ENCODE measurements around the gene LMAN1L. TPM values are rescaled to one million over a fixed set of nuclear protein-coding genes. Genes with fewer than 3 reads are reported as not detected.

LMAN1L gene
- total RNA-seq, 4 donors from 2014 or later: 3.5 TPM; not detected in 3

DNA sequence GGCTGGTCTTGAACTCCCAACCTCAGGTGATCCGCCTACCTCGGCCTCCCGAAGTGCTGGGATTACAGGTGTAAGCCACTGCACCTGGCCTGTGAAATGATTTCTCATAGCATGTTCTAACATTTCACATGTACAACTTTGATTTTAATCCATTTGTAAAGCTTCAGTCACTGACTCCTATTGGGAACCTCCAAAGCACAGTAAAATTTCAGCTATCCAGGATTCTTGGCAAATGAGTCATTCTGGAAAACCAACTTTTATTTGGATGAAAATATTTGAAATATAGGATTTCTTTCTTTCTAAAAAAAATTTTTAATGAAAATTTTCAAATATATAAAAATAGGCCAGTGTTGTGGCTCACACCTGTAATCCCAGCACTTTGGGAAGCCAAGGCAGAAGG, 2.7 kb upstream of the LMAN1L start:
- 74 to 81% methylated on average over 3 of the region's 3 CpGs for WGBS, 2 donors
- no peaks in the 10 kb centered on the region for H3K9me3 ChIP-seq
- H3K4me1 ChIP-seq: peaks cover 0 to 17% of the 10 kb centered on the region in 2 donors
- no peaks in the 10 kb centered on the region for H3K36me3 ChIP-seq
- H3K27me3 ChIP-seq: no peaks in the 10 kb centered on the region
- no peak for TF ChIP-seq POLR2A (IDR thresholded peaks at IDR 0.05)
- TF ChIP-seq, protein P1, sequence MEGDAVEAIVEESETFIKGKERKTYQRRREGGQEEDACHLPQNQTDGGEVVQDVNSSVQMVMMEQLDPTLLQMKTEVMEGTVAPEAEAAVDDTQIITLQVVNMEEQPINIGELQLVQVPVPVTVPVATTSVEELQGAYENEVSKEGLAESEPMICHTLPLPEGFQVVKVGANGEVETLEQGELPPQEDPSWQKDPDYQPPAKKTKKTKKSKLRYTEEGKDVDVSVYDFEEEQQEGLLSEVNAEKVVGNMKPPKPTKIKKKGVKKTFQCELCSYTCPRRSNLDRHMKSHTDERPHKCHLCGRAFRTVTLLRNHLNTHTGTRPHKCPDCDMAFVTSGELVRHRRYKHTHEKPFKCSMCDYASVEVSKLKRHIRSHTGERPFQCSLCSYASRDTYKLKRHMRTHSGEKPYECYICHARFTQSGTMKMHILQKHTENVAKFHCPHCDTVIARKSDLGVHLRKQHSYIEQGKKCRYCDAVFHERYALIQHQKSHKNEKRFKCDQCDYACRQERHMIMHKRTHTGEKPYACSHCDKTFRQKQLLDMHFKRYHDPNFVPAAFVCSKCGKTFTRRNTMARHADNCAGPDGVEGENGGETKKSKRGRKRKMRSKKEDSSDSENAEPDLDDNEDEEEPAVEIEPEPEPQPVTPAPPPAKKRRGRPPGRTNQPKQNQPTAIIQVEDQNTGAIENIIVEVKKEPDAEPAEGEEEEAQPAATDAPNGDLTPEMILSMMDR (IDR thresholded peaks at IDR 0.05): no peak
- DNase-seq: no peak
- intact Hi-C loops (cut with DNase I): no loop called here
- H3K4me3 ChIP-seq (replicated peaks in 1 of 3): no peak overlapping the region
- no peak overlapping the region for H3K27ac ChIP-seq

DNA sequence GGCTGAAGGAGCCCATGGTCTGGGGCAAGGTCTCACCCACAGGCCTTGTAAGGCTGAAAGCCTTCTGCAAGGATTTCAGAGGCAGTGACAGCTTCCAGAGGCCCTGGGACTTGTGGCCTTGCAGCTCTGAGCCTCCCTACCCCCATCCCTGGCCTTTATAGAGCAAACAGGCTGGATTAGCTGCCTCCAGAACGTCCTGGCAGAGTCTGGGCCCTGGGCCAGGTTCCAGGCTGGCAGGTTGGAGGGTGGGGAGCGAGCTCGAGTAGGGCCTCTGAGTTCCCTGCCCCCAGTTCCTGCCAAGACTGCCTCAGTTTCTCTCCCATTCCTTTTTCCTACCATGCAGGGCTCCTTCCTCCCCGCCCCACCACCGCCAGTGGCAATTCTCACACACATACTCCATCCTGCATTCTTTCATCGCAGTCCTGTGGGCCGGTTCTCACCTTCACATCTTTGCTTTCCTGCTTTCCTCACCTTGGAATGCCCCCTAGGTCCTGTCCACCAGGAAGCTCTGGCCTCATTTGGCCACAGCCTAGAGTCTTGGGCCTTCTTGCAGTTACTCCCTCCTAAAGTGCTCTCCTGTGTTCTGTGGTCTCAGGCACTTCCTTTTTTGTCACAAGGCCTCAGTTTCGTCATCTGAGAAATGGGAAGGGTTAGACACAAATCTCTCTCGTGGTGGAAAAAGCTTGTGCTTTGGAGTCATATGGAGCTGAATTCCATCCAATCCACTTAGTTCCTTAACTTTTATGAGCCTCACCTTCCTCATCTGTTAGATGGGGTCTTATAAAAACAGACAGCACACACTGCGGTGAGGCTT, 2.7 kb downstream of the LMAN1L start:
- peak overlapping the region in 1 of 3 donors; percentile 40 for H3K27ac ChIP-seq
- H3K9me3 ChIP-seq: no peaks in the 10 kb centered on the region
- WGBS, 2 donors: 63 to 74% methylated on average over 9 to 10 of the region's 10 CpGs
- H3K36me3 ChIP-seq: no peaks in the 10 kb centered on the region
- peak; percentile 66 to 73 for DNase-seq
- intact Hi-C loops (cut with DNase I): no loop called here
- no peaks in the 10 kb centered on the region for H3K4me1 ChIP-seq
- no peak overlapping the region for H3K4me3 ChIP-seq (replicated peaks in 1 of 3)
- no peaks in the 10 kb centered on the region for H3K27me3 ChIP-seq
- no peak for TF ChIP-seq POLR2A (IDR thresholded peaks at IDR 0.05)
- TF ChIP-seq, protein P1 (IDR thresholded peaks at IDR 0.05): no peak

- WGBS, 2 donors: 93 to 94% methylated on average over 13 to 14 of the region's 15 CpGs
- no peaks in the 10 kb centered on the region for H3K36me3 ChIP-seq
- no peaks in the 10 kb centered on the region for H3K27me3 ChIP-seq
- H3K27ac ChIP-seq: no peak overlapping the region
- H3K9me3 ChIP-seq: no peaks in the 10 kb centered on the region
- DNase-seq: no peak
- no peak overlapping the region for H3K4me3 ChIP-seq (replicated peaks in 1 of 3)
- H3K4me1 ChIP-seq: no peaks in the 10 kb centered on the region
- TF ChIP-seq POLR2A (IDR thresholded peaks at IDR 0.05): no peak
- TF ChIP-seq, protein P1 (IDR thresholded peaks at IDR 0.05): no peak
- intact Hi-C loops (cut with DNase I): no loop called here
These were observed 3.3 kb downstream of the LMAN1L start for GRCh38 chr15:74815961-74816360.

DNA sequence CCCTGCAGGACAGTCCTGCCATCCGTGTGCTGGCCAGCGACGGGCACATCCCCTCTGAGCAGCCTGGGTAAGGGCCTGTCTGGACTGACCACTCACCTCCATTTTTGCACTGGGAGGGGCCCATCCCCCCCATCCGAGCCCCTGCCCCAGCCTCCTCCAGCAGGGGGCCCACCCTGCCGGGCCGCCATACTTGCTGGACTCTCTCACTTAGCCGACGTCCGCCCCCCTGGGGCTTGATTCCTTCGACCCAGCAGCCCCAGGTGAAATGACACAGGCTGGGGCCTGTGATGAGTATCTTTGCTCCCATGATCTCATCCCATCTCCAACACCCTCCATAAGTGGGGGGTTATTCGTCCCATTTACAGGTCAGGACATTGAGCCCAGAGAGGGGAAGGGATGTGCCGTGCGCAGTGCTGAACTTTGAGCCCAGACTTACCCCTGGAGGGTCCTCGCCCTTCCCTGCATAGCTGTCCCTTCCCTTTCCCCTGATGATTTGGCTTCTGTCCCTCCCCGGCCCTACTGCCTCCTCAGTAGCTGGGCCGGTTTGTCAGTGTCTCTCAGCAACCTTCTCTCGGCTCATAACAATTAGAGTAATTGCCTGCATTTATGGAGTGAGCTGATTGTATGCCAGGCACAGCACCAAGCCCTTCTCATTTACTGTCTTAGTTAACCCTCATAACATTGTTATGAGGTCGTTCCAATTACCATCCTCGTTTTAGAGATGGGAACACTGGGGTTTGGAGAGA, 4.2 kb downstream of the LMAN1L start:
- intact Hi-C loops (cut with DNase I): no loop called here
- TF ChIP-seq, protein P1 (IDR thresholded peaks at IDR 0.05): no peak
- no peak for TF ChIP-seq POLR2A (IDR thresholded peaks at IDR 0.05)
- Histone ChIP-seq H3K9me3 (no peaks in the 10 kb centered on the region), H3K27me3 (no peaks in the 10 kb centered on the region), H3K4me1 (no peaks in the 10 kb centered on the region), H3K36me3 (no peaks in the 10 kb centered on the region), H3K27ac (no peak overlapping the region), H3K4me3 (replicated peaks in 1 of 3) (no peak overlapping the region)
- 62 to 64% methylated on average over 19 of the region's 19 CpGs for WGBS, 2 donors
- DNase-seq: no peak

DNA sequence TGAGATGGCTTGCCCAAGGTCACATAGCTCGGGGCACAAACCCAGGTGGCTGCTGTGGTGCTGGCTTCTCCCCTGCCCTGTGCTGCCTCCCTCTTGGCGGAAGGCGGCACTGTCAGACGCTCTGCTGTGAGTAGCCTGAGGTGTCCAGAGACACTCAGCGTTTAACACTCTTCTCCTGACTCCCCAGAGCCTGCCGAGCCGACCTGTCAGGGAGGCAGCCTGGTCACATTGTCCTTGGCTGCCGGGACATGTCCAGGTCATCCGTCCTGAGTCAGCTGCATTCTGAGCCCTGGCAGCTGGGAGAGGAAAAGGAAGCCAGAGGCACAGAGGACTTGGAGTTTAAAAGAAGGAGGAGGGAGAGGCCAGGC, 4.7 kb downstream of the LMAN1L start:
- Histone ChIP-seq H3K4me1 (no peaks in the 10 kb centered on the region), H3K9me3 (no peaks in the 10 kb centered on the region), H3K4me3 (replicated peaks in 1 of 3) (no peak overlapping the region), H3K36me3 (no peaks in the 10 kb centered on the region), H3K27me3 (no peaks in the 10 kb centered on the region), H3K27ac (no peak overlapping the region)
- intact Hi-C loops (cut with DNase I): no loop called here
- 33% methylated on average over 3 to 9 of the region's 9 CpGs for WGBS, 2 donors
- no peak for TF ChIP-seq POLR2A (IDR thresholded peaks at IDR 0.05)
- TF ChIP-seq, protein P1 (IDR thresholded peaks at IDR 0.05): no peak
- DNase-seq: no peak

Measured in thyroid gland (tissue), 4 donors.